Progenitor cell of endocrine pancreas (in vitro differentiated cells): ENCODE results near the gene KCNQ4. TPM values are rescaled to one million over a fixed set of nuclear protein-coding genes. Genes with fewer than 3 reads are reported as not detected.

ENCODE experiments used
- DNase-seq: peaks from one replicate; pipeline ENCODE4 v3.0.0; 2021; ENCODE audit warnings: low spot score; ENCODE audit not compliant: unreplicated experiment
- H3K27ac Mint-ChIP-seq: 2 replicates; pipeline ENCODE4 v1.8.0; 2021; ENCODE audit warnings: mild to moderate bottlenecking, moderate library complexity, mixed read lengths
- H3K27me3 Mint-ChIP-seq: 2 replicates; pipeline ENCODE4 v1.8.0; 2021; ENCODE audit warnings: mixed read lengths
- H3K36me3 Mint-ChIP-seq: 2 replicates; pipeline ENCODE4 v1.8.0; 2022; ENCODE audit warnings: mixed read lengths; ENCODE audit not compliant: insufficient read depth
- H3K4me1 Mint-ChIP-seq: 2 replicates; pipeline ENCODE4 v1.8.0; 2021; ENCODE audit warnings: low read depth, mixed read lengths
- H3K4me3 Mint-ChIP-seq: 2 replicates; pipeline ENCODE4 v1.8.0; 2021; ENCODE audit warnings: low read depth, mild to moderate bottlenecking, moderate library complexity, mixed read lengths
- H3K9me3 Mint-ChIP-seq: 2 replicates; pipeline ENCODE4 v1.8.0; 2021; ENCODE audit warnings: low read depth, mixed read lengths
- CTCF ChIP-seq: fragments of 200-600 bp; sonication (generic); IDR thresholded peaks from one replicate; pipeline ENCODE4 v1.5.0; 2021; ENCODE audit warnings: antibody characterized with exemption, mild to moderate bottlenecking; ENCODE audit not compliant: unreplicated experiment
- total RNA-seq: library from RNA; stranded (reverse); gene quantifications from 2 replicates; pipeline ENCODE4 v1.2.1, GENCODE V29; 2021

KCNQ4 gene
- total RNA-seq, 1 donor from 2014 or later, result 0.67 TPM

DNA sequence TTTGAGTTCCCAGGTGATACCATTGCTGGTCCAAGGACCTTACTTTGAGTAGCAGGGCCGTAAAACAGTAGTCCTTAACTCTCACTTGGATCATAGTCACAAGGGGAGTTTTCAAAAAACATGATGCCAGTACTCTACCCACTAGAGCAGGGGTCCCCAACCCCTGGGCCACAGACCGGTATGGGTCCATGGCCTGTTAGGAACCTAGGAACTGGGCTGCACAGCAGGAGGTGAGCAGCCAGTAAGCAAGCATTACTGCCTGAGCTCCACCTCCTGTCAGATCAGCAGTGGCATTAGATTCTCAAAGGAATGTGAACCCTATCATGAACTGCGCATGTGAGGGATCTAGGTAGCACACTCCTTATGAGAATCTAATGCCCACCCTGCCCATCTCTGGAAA, 39.7 kb upstream of the KCNQ4 start:
- TF ChIP-seq CTCF, result no peak
- H3K4me1 Mint-ChIP-seq, result peaks cover 3% of the 10 kb centered on the region

GRCh38 chr1:40745176-40745575, 38.4 kb upstream of the KCNQ4 start:
- Mint-ChIP-seq H3K27ac (no peak overlapping the region), H3K36me3 (peaks cover 21% of the 10 kb centered on the region), H3K4me1 (peaks cover 10% of the 10 kb centered on the region), H3K4me3 (no peak overlapping the region), H3K9me3 (no peaks in the 10 kb centered on the region), H3K27me3 (no peaks in the 10 kb centered on the region)
- DNase-seq, result no peak
- TF ChIP-seq CTCF, result no peak

More for the DNA sequence above, 39.7 kb upstream of the KCNQ4 start:
- Mint-ChIP-seq H3K27me3 (no peaks in the 10 kb centered on the region), H3K27ac (no peak overlapping the region), H3K9me3 (no peaks in the 10 kb centered on the region), H3K4me3 (no peak overlapping the region), H3K36me3 (peaks cover 23% of the 10 kb centered on the region)
- no peak for DNase-seq

GRCh38 chr1:40746344-40747090, 37.1 kb upstream of the KCNQ4 start:
- Mint-ChIP-seq H3K36me3 (peaks cover 23% of the 10 kb centered on the region), H3K9me3 (no peaks in the 10 kb centered on the region), H3K27ac (no peak overlapping the region), H3K4me3 (no peak overlapping the region), H3K27me3 (no peaks in the 10 kb centered on the region), H3K4me1 (peaks cover 10% of the 10 kb centered on the region)
- DNase-seq, result no peak
- TF ChIP-seq CTCF, result no peak

DNA sequence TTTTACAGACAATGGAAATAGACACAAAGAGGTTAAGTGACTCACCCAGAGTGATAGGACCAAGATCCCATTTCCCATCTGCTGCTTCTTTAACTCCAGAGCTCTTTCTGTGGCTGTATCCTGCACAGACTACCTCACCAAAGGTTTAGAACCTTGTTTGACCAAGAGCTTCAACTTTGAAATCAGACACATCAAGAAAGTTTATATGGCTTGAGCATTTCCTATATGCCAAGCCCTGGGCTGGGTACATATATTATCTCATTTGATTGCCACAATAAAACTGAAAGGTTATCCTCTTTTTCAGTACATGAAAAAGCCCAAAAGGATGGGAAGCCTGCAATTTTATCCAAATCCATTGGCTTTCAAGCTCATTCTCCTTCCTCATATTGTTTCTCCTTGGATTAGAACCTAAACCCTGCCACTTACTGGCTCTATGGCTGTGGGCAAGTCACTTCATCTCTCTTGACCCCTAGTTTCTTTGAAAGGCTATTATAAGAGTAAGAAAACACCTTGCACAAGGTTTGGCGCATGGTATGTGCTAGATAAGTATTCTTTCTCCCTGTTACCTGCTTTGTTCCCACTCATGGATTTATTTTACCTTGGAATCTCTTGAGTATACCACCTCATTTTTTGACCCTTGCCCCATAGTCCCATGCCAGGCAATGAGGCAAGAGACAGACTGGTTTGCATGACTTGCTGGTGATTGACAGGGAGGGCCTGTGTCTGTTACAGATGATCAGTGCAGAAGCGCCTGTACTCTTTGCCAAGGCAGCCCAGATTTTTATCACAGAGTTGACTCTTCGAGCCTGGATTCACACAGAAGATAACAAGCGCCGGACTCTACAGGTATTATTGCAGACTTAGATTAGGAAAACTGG, 34.5 kb upstream of the KCNQ4 start:
- no peaks in the 10 kb centered on the region for H3K27me3 Mint-ChIP-seq
- peak overlapping the region; percentile 15 for H3K27ac Mint-ChIP-seq
- peaks cover 7% of the 10 kb centered on the region for H3K4me1 Mint-ChIP-seq
- no peak for DNase-seq
- peaks cover 32% of the 10 kb centered on the region for H3K36me3 Mint-ChIP-seq
- no peak overlapping the region for H3K4me3 Mint-ChIP-seq
- H3K9me3 Mint-ChIP-seq, result no peaks in the 10 kb centered on the region
- no peak for TF ChIP-seq CTCF

GRCh38 chr1:40749817-40750216, 33.8 kb upstream of the KCNQ4 start:
- Mint-ChIP-seq H3K27ac (no peak overlapping the region), H3K9me3 (no peaks in the 10 kb centered on the region), H3K4me3 (no peak overlapping the region), H3K4me1 (peaks cover 7% of the 10 kb centered on the region), H3K27me3 (no peaks in the 10 kb centered on the region), H3K36me3 (peaks cover 34% of the 10 kb centered on the region)
- no peak for TF ChIP-seq CTCF
- no peak for DNase-seq
